ENCODE data around the gene RBM6.

GRCh38 chr3:50015918-50016317 is 76.0 kb downstream of the RBM6 start:
- TF ChIP-seq CTCF (IDR thresholded peaks at IDR 0.05) (no peak), POLR2A (IDR thresholded peaks at IDR 0.05) (no peak)

Measured in thyroid gland (tissue), 4 donors.